SK-N-SH treated with all-trans-retinoic acid at 6 μM for 48 hours (cell line): ENCODE results near the gene CCRL2.
"Not testable (repeated sequence)": the region's sequence is repeated elsewhere in the genome, so short reads cannot be mapped to it uniquely, and the experiment has no call there.

Source experiments
- ATAC-seq: fragments of 200-7000 bp; cut with Tn5 transposase; 3 replicates; pipeline ENCODE4 v1.9.1; 2020; ENCODE audit warnings: mild to moderate bottlenecking, moderate library complexity
- ARNTL ChIP-seq: fragments of 450-650 bp; formaldehyde crosslinking; IDR thresholded peaks from 2 replicates; pipeline ENCODE4 v1.5.0; 2020; ENCODE audit warnings: low read depth, mild to moderate bottlenecking, moderate library complexity, borderline replicate concordance
- BACH2 ChIP-seq: fragments of 250-450 bp; sonication (Bioruptor Pico); IDR thresholded peaks from 2 replicates; pipeline ENCODE4 v1.9.0; 2021; ENCODE audit warnings: mild to moderate bottlenecking, borderline replicate concordance
- CSDC2 ChIP-seq: fragments of 250-450 bp; sonication (Bioruptor Pico); IDR thresholded peaks from 2 replicates; pipeline ENCODE4 v1.5.0; 2020; ENCODE audit warnings: mild to moderate bottlenecking, moderate library complexity
- ESRRG ChIP-seq: fragments of 250-450 bp; sonication (Bioruptor Pico); IDR thresholded peaks from 2 replicates; pipeline ENCODE4 v1.6.1; 2021; ENCODE audit warnings: mild to moderate bottlenecking
- GLIS3 ChIP-seq: fragments of 250-450 bp; sonication (Bioruptor Pico); IDR thresholded peaks from 2 replicates; pipeline ENCODE4 v1.5.0; 2020; ENCODE audit warnings: mild to moderate bottlenecking, moderate library complexity
- ISL1 ChIP-seq: fragments of 250-450 bp; sonication (Bioruptor Pico); IDR thresholded peaks from 2 replicates; pipeline ENCODE4 v2.1.2; 2022; ENCODE audit warnings: mild to moderate bottlenecking, moderate library complexity
- OSR1 ChIP-seq: fragments of 250-450 bp; sonication (Bioruptor Pico); IDR thresholded peaks from 2 replicates; pipeline ENCODE4 v1.8.0; 2022; ENCODE audit warnings: moderate library complexity, mild to moderate bottlenecking, inconsistent platforms
- PPARA ChIP-seq: fragments of 250-450 bp; sonication (Bioruptor Pico); IDR thresholded peaks from 2 replicates; pipeline ENCODE4 v1.5.0; 2020; ENCODE audit warnings: mild to moderate bottlenecking, borderline replicate concordance
- RARB ChIP-seq: fragments of 250-450 bp; sonication (Bioruptor Pico); IDR thresholded peaks from 2 replicates; pipeline ENCODE4 v1.8.0; 2021; ENCODE audit warnings: mild to moderate bottlenecking, moderate library complexity
- SNAI2 ChIP-seq: fragments of 250-450 bp; sonication (Bioruptor Pico); IDR thresholded peaks from 2 replicates; pipeline ENCODE4 v1.5.0; 2020; ENCODE audit warnings: mild to moderate bottlenecking, moderate library complexity
- TCF4 ChIP-seq: fragments of 250-450 bp; sonication (Bioruptor Pico); IDR thresholded peaks from 2 replicates; pipeline ENCODE4 v1.8.0; 2021; ENCODE audit warnings: mild to moderate bottlenecking, moderate library complexity, borderline replicate concordance
- TOX ChIP-seq: fragments of 250-450 bp; sonication (Bioruptor Pico); IDR thresholded peaks from 2 replicates; pipeline ENCODE4 v1.8.0; 2021; ENCODE audit warnings: mild to moderate bottlenecking, moderate library complexity, borderline replicate concordance
- ZC3H10 ChIP-seq: fragments of 250-450 bp; sonication (Bioruptor Pico); IDR thresholded peaks from 2 replicates; pipeline ENCODE4 v1.5.1; 2021; ENCODE audit warnings: mild to moderate bottlenecking, moderate library complexity
- ZFP3 ChIP-seq: fragments of 250-450 bp; sonication (Bioruptor Pico); IDR thresholded peaks from 2 replicates; pipeline ENCODE4 v1.5.0; 2020; ENCODE audit warnings: mild to moderate bottlenecking, moderate library complexity
- ZNF565 ChIP-seq: fragments of 450-650 bp; formaldehyde crosslinking; conservative IDR thresholded peaks from 2 replicates; pipeline ENCODE4 v1.5.0; 2020; ENCODE audit warnings: low read depth, mild to moderate bottlenecking, moderate library complexity
- ZNF8 ChIP-seq: fragments of 450-650 bp; formaldehyde crosslinking; IDR thresholded peaks from 2 replicates; pipeline ENCODE4 v1.5.0; 2020; ENCODE audit warnings: mild to moderate bottlenecking, moderate library complexity
- TF ChIP-seq, protein P1 (sequence below): fragments of 250-450 bp; sonication (Bioruptor Pico); IDR thresholded peaks from 2 replicates; pipeline ENCODE4 v1.8.0; 2021; ENCODE audit warnings: low read depth, mild to moderate bottlenecking, moderate library complexity, borderline replicate concordance
- TF ChIP-seq, protein P2 (sequence below): fragments of 250-450 bp; sonication (Bioruptor Pico); IDR thresholded peaks from 2 replicates; pipeline ENCODE4 v1.8.0; 2020; ENCODE audit warnings: mild to moderate bottlenecking, moderate library complexity, borderline replicate concordance
- TF ChIP-seq, protein P3 (sequence below): fragments of 250-450 bp; sonication (Bioruptor Pico); IDR thresholded peaks from 2 replicates; pipeline ENCODE4 v1.5.1; 2020; ENCODE audit warnings: low read depth, mild to moderate bottlenecking, moderate library complexity
- TF ChIP-seq, protein P4 (sequence below): fragments of 250-450 bp; sonication (Bioruptor Pico); IDR thresholded peaks from 2 replicates; pipeline ENCODE4 v1.5.0; 2020; ENCODE audit warnings: mild to moderate bottlenecking, moderate library complexity
- TF ChIP-seq, protein P5 (sequence below): fragments of 250-450 bp; sonication (Bioruptor Pico); IDR thresholded peaks from 2 replicates; pipeline ENCODE4 v1.5.1; 2021; ENCODE audit warnings: mild to moderate bottlenecking, moderate library complexity

The CCRL2 gene

DNA sequence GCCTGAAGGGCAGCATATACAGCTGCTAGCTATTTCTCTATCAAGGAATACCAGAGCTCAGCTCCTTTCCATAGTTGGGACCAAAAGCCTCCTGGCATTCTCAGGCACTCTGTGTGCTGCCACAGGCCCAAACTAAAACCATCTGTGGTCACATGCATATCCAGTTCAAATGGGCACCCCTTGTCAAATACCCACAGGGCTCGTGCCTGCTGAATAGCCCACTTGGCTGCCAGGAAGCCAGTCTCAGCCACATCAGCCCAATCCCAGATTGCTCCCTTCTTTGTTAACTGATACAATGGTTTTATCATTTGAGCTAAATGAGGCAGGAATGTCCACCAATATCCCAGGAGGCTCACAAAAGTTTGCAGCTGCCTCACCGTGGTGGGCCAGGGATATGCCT lies 13.9 kb downstream of the CCRL2 start:
- no peak for ATAC-seq
- TF ChIP-seq, protein P1, sequence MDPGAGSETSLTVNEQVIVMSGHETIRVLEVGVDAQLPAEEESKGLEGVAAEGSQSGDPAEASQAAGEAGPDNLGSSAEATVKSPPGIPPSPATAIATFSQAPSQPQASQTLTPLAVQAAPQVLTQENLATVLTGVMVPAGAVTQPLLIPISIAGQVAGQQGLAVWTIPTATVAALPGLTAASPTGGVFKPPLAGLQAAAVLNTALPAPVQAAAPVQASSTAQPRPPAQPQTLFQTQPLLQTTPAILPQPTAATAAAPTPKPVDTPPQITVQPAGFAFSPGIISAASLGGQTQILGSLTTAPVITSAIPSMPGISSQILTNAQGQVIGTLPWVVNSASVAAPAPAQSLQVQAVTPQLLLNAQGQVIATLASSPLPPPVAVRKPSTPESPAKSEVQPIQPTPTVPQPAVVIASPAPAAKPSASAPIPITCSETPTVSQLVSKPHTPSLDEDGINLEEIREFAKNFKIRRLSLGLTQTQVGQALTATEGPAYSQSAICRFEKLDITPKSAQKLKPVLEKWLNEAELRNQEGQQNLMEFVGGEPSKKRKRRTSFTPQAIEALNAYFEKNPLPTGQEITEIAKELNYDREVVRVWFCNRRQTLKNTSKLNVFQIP: no peak

DNA sequence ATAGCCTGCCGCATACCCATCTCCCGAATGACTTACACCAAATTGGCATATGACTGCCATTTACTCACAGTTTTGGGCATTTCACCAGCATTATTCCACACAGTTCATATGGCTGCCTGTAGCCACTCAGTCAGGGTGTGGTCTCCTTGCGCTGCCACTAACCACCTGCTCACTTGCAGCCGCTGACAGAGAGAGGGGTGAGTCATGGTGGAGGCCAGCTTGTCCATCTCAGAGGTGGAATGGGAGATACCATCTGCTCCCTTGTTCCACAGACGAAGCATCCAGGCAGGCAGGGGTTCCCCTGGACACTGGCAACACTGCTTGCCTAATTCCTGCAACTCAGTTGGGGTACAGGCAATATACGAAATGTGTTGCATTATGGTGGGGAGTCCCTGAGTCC lies 15.6 kb downstream of the CCRL2 start:
- TF ChIP-seq TOX (CRISPR knock-in tag) (no peak), SNAI2 (CRISPR knock-in tag) (no peak), ZC3H10 (no peak), ZNF565 (CRISPR knock-in tag) (no peak), BACH2 (CRISPR knock-in tag) (no peak), GLIS3 (no peak), ESRRG (CRISPR knock-in tag) (no peak), PPARA (no peak), OSR1 (CRISPR knock-in tag) (no peak), RARB (CRISPR knock-in tag) (no peak)
- TF ChIP-seq, protein P2, sequence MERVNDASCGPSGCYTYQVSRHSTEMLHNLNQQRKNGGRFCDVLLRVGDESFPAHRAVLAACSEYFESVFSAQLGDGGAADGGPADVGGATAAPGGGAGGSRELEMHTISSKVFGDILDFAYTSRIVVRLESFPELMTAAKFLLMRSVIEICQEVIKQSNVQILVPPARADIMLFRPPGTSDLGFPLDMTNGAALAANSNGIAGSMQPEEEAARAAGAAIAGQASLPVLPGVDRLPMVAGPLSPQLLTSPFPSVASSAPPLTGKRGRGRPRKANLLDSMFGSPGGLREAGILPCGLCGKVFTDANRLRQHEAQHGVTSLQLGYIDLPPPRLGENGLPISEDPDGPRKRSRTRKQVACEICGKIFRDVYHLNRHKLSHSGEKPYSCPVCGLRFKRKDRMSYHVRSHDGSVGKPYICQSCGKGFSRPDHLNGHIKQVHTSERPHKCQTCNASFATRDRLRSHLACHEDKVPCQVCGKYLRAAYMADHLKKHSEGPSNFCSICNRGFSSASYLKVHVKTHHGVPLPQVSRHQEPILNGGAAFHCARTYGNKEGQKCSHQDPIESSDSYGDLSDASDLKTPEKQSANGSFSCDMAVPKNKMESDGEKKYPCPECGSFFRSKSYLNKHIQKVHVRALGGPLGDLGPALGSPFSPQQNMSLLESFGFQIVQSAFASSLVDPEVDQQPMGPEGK: no peak
- TF ChIP-seq, protein P3, sequence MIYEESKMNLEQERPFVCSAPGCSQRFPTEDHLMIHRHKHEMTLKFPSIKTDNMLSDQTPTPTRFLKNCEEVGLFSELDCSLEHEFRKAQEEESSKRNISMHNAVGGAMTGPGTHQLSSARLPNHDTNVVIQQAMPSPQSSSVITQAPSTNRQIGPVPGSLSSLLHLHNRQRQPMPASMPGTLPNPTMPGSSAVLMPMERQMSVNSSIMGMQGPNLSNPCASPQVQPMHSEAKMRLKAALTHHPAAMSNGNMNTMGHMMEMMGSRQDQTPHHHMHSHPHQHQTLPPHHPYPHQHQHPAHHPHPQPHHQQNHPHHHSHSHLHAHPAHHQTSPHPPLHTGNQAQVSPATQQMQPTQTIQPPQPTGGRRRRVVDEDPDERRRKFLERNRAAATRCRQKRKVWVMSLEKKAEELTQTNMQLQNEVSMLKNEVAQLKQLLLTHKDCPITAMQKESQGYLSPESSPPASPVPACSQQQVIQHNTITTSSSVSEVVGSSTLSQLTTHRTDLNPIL (CRISPR knock-in tag): no peak
- TF ChIP-seq, protein P4, sequence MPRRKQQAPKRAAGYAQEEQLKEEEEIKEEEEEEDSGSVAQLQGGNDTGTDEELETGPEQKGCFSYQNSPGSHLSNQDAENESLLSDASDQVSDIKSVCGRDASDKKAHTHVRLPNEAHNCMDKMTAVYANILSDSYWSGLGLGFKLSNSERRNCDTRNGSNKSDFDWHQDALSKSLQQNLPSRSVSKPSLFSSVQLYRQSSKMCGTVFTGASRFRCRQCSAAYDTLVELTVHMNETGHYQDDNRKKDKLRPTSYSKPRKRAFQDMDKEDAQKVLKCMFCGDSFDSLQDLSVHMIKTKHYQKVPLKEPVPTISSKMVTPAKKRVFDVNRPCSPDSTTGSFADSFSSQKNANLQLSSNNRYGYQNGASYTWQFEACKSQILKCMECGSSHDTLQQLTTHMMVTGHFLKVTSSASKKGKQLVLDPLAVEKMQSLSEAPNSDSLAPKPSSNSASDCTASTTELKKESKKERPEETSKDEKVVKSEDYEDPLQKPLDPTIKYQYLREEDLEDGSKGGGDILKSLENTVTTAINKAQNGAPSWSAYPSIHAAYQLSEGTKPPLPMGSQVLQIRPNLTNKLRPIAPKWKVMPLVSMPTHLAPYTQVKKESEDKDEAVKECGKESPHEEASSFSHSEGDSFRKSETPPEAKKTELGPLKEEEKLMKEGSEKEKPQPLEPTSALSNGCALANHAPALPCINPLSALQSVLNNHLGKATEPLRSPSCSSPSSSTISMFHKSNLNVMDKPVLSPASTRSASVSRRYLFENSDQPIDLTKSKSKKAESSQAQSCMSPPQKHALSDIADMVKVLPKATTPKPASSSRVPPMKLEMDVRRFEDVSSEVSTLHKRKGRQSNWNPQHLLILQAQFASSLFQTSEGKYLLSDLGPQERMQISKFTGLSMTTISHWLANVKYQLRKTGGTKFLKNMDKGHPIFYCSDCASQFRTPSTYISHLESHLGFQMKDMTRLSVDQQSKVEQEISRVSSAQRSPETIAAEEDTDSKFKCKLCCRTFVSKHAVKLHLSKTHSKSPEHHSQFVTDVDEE (CRISPR knock-in tag): no peak
- ATAC-seq: no peak

DNA sequence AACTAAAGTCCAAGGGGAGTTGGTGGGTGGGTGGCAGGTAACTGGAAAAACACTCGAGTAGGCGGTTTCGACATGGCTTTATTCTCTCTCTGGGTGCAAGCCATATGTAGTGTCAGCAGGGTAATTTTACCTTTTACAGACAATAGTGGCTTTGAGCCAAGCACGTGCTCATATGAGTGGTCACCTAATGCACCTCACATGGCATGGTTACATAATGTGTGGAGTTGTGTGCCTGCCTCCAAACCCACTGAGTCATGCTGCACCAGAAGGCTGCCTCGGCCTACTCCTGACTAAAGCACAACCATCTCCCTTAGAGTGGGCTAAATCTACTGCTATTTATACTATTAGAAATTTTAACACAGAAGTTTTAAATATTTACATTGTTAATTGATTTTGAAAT lies 16.5 kb downstream of the CCRL2 start:
- TF ChIP-seq ZFP3 (CRISPR knock-in tag) (no peak), GLIS3 (no peak), ZNF8 (CRISPR knock-in tag) (no peak), ESRRG (CRISPR knock-in tag) (no peak), TCF4 (no peak), RARB (CRISPR knock-in tag) (no peak), BACH2 (CRISPR knock-in tag) (no peak), CSDC2 (CRISPR knock-in tag) (no peak), PPARA (no peak), ISL1 (CRISPR knock-in tag) (no peak), ARNTL (no peak), OSR1 (CRISPR knock-in tag) (no peak), SNAI2 (CRISPR knock-in tag) (no peak), ZNF565 (CRISPR knock-in tag) (no peak), ZC3H10 (no peak)
- TF ChIP-seq, protein P1: no peak
- TF ChIP-seq, protein P2: no peak
- TF ChIP-seq, protein P5, sequence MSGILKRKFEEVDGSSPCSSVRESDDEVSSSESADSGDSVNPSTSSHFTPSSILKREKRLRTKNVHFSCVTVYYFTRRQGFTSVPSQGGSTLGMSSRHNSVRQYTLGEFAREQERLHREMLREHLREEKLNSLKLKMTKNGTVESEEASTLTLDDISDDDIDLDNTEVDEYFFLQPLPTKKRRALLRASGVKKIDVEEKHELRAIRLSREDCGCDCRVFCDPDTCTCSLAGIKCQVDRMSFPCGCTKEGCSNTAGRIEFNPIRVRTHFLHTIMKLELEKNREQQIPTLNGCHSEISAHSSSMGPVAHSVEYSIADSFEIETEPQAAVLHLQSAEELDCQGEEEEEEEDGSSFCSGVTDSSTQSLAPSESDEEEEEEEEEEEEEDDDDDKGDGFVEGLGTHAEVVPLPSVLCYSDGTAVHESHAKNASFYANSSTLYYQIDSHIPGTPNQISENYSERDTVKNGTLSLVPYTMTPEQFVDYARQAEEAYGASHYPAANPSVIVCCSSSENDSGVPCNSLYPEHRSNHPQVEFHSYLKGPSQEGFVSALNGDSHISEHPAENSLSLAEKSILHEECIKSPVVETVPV: no peak
- TF ChIP-seq, protein P4 (CRISPR knock-in tag): no peak

DNA sequence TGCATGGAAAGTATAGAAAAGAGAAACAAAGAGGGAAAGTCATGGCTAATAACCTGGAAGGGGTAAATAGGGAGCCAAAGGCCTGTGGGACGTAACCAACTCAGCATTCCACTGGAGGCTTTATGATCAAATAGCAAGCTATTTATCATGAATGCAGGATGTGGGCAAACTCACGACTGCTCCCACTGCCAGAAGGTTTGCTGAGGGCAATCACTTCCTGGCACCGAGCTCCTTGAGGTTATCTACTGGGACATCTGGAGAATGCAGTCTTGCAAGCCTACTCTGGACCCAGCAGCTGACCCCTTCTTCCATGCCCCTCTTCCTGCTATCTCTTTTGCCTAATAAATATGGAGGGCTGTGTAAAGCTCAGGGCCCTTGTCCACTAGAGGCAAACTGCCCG lies 19.4 kb downstream of the CCRL2 start:
- ATAC-seq: not testable (repeated sequence)

More for the DNA sequence above, 16.5 kb downstream of the CCRL2 start:
- no peak for ATAC-seq
